Suprapubic skin (tissue), 4 donors: ENCODE results near the gene GJC1. TPM values are rescaled to one million over a fixed set of nuclear protein-coding genes. Genes with fewer than 3 reads are reported as not detected.
"Not testable (repeated sequence)": the region's sequence is repeated elsewhere in the genome, so short reads cannot be mapped to it uniquely, and the experiment has no call there.

Source experiments
- DNase-seq, 2 donors: peaks; one replicate each; pipeline ENCODE4 v3.0.0-alpha.2; 2019; ENCODE audit warnings: low spot score in 2 of 2
- H3K27ac ChIP-seq: fragments of 200-600 bp; sonication (generic); one replicate; pipeline ENCODE4 v1.5.1; 2019
- H3K27me3 ChIP-seq: fragments of 200-600 bp; sonication (generic); one replicate; pipeline ENCODE4 v1.5.1; 2019
- H3K36me3 ChIP-seq: fragments of 200-600 bp; sonication (generic); one replicate; pipeline ENCODE4 v1.5.1; 2019
- H3K4me1 ChIP-seq: fragments of 200-600 bp; sonication (generic); one replicate; pipeline ENCODE4 v1.5.1; 2019
- H3K4me3 ChIP-seq: fragments of 200-600 bp; sonication (generic); one replicate; pipeline ENCODE4 v1.5.1; 2019; ENCODE audit warnings: mild to moderate bottlenecking
- H3K9me3 ChIP-seq: fragments of 200-600 bp; sonication (generic); one replicate; pipeline ENCODE4 v1.5.1; 2019
- EP300 ChIP-seq: sonication (generic); formaldehyde crosslinking; IDR thresholded peaks from one replicate; pipeline ENCODE4 v1.6.1; 2017; ENCODE audit warnings: antibody characterized with exemption
- POLR2A ChIP-seq, 2 donors: fragments of 450-650 bp; IDR thresholded peaks; one replicate each; pipeline ENCODE4 v1.6.1; 2017; ENCODE audit warnings: antibody characterized with exemption in 2 of 2, mild to moderate bottlenecking in 2 of 2, moderate library complexity in 2 of 2
- POLR2AphosphoS5 ChIP-seq, 3 donors: sonication (generic); formaldehyde crosslinking; IDR thresholded peaks; one replicate each; pipeline ENCODE4 v1.6.1; 2017; ENCODE audit warnings: antibody characterized with exemption in 3 of 3
- WGBS: methylation state at CpG from one replicate; pipeline ENCODE4 v1.1.5; 2018; 5-methylcytosine and 5-hydroxymethylcytosine counted together
- total RNA-seq, 4 donors: library from RNA; depleted of rRNA; stranded (reverse); fragments of >200 nt; gene quantifications; one replicate each; pipeline ENCODE4 v1.1.0, GENCODE V29; 2016
- TF ChIP-seq, protein P1 (sequence below), 2 donors: fragments of 200-600 bp in 1 of 2; fragments of 450-650 bp in 1 of 2; sonication (generic) in 1 of 2; IDR thresholded peaks; one replicate each; pipeline ENCODE4 v1.5.1; 2016 to 2019; ENCODE audit warnings: antibody characterized with exemption in 2 of 2, mild to moderate bottlenecking in 1 of 2, moderate library complexity in 1 of 2

GJC1 gene
- total RNA-seq, 4 donors from 2014 or later, result 1.1 to 7.8 (median 1.9) TPM

DNA sequence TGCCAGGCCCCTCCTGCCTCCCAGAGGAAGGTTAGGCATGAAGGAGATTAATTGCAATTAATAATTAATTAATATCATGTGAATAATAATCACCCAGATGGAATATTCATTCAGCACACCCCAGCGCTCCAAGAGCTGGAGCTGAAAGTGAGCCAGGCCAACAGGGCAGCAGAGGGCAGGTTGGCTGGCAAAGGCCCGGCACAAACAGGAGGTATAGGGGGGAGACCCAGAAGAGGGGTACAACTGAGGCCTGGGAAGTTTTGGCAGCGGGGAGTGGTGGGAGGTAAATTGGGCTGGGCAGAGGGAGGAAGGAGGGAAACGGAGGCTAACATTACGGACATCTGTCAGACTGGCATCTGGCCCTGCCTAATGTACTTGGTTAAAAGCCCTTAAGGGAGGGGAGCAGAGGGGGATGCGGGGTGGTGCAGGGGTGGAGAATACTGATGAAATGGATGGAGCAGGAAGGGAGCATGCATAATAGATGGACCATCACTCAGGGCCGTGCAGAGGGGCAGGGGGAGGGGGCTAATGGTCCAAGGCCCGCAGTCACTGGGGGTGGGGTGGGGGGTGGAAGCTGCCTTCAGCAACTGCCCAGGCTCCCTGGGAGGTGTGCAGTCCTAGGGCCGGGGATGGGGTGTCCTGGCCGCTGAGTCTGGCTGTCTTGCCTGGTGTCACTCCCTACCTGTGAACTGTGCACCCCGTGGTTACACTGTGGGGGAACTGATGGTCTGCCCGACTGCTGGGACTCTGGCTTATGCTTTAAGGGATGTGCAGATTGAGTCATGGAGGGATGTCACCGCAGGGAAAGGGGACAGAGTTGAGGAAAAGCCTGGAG, 69.4 kb downstream of the GJC1 start:
- H3K9me3 ChIP-seq, result no peaks in the 10 kb centered on the region
- H3K4me1 ChIP-seq, result peaks cover 16% of the 10 kb centered on the region
- no peak overlapping the region for H3K4me3 ChIP-seq
- TF ChIP-seq POLR2AphosphoS5 (IDR thresholded peaks at IDR 0.05), result no peak
- peaks cover 43% of the 10 kb centered on the region for H3K27me3 ChIP-seq
- 70% methylated on average over 11 of the region's 13 CpGs for WGBS
- H3K36me3 ChIP-seq, result no peaks in the 10 kb centered on the region
- no peak overlapping the region for H3K27ac ChIP-seq
- DNase-seq, result no peak

DNA sequence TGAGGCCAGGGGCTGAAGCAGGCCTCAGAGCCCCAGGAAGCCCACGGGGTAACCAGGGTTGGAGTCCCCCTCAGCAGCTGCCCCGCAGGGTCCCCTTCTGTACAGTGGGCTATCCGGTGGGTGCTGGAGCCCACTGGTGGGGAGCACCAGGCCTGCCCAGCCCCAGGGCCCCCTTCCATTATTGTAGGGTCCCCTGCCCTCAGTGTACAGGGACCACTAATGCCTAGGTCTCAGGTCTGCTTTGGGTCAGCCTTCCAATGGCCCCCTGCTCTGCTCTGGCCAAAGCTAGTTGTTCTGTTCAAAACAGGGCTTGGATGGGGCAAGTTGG, 70.2 kb downstream of the GJC1 start:
- no peak for DNase-seq
- peaks cover 43% of the 10 kb centered on the region for H3K27me3 ChIP-seq
- no peak overlapping the region for H3K4me3 ChIP-seq
- H3K4me1 ChIP-seq, result peaks cover 16% of the 10 kb centered on the region
- H3K9me3 ChIP-seq, result no peaks in the 10 kb centered on the region
- H3K36me3 ChIP-seq, result no peaks in the 10 kb centered on the region
- no peak overlapping the region for H3K27ac ChIP-seq
- no peak for TF ChIP-seq POLR2AphosphoS5 (IDR thresholded peaks at IDR 0.05)
- TF ChIP-seq POLR2A (IDR thresholded peaks at IDR 0.05), result no peak
- TF ChIP-seq, protein P1, sequence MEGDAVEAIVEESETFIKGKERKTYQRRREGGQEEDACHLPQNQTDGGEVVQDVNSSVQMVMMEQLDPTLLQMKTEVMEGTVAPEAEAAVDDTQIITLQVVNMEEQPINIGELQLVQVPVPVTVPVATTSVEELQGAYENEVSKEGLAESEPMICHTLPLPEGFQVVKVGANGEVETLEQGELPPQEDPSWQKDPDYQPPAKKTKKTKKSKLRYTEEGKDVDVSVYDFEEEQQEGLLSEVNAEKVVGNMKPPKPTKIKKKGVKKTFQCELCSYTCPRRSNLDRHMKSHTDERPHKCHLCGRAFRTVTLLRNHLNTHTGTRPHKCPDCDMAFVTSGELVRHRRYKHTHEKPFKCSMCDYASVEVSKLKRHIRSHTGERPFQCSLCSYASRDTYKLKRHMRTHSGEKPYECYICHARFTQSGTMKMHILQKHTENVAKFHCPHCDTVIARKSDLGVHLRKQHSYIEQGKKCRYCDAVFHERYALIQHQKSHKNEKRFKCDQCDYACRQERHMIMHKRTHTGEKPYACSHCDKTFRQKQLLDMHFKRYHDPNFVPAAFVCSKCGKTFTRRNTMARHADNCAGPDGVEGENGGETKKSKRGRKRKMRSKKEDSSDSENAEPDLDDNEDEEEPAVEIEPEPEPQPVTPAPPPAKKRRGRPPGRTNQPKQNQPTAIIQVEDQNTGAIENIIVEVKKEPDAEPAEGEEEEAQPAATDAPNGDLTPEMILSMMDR (IDR thresholded peaks at IDR 0.05), result no peak
- no peak for TF ChIP-seq EP300
- WGBS, result no CpG with 5 or more reads among the region's 3 CpGs

DNA sequence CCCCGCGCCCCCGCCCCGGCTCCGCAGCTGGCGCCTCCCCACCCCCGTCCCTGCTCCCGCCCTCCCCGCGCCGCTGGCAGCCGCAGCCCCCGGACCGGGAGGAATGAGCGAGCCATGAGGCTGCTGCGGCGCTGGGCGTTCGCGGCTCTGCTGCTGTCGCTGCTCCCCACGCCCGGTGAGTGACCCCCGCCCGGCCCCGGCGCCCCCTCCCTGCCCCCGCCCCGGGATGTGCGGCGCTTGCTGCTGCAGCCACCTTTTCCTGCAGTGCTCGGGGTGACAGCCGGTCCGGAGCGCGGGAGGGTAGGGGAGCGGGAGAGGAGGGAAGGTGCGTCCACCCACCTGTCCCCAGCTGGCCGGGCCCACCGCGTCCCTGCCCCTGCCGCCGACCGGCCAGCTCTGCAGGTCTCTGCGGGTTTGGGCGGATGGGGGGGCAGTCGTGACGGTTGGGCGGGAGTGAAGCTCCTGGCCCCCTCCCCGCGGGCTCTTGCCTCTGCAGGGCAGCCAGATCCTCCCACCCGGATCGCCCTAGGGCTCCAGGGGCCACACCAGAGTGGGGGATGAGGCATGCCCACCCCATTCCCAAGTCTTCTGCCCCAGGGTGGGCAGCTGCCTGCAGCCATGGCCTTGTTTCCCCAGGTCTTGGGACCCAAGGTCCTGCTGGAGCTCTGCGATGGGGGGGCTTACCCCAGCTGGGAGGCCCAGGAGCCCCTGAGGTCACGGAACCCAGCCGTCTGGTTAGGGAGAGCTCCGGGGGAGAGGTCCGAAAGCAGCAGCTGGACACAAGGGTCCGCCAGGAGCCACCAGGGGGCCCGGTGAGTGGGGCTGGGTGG, 70.8 kb downstream of the GJC1 start:
- WGBS, result 11% methylated on average over 14 of the region's 60 CpGs
- peak overlapping the region; percentile 60 for H3K4me3 ChIP-seq
- H3K36me3 ChIP-seq, result no peaks in the 10 kb centered on the region
- no peak overlapping the region for H3K27ac ChIP-seq
- peaks cover 43% of the 10 kb centered on the region for H3K27me3 ChIP-seq
- TF ChIP-seq POLR2A (IDR thresholded peaks at IDR 0.05) (no peak), POLR2AphosphoS5 (IDR thresholded peaks at IDR 0.05) (no peak)
- peaks cover 16% of the 10 kb centered on the region for H3K4me1 ChIP-seq
- H3K9me3 ChIP-seq, result no peaks in the 10 kb centered on the region
- no peak for DNase-seq

DNA sequence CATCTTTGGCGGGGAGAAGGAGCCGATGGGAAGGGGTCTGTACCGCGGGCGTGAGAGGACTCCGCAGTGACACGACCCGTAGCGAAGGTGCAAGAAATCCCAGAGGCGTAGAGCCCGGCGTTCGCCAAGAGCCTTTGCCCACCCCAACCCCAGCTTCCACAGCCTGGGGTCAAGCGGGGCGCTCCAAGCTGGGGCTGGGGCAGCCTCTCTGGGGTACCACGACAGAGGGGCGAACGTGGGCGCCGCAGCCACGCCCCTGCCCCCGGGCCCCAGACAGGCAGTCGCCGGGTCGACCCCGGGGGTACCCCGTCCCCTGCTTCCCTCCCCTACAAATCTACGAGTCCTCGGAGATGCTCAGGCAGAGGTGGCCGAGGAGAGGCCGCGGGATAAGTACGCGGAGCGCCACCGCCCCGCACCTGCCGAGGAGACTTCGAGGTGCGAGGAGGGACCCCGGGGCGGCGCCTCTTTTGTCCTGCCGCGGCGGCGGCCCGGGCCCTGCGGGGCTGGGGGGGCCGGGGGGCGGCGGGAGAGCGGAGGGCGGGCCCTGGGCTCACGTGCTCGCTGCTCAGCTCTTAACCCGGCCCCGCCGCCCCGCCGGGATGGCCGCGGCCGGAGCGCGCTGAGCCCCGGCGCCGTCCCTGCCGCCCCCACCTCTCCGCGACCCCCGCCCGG, 71.5 kb downstream of the GJC1 start, which contains the start of gene ADAM11:
Gene ADAM11 (plus strand): TSS at position 575 of the 672 bp plus-strand sequence. CDS start 212 bp downstream, outside the sequence.
- peaks cover 43% of the 10 kb centered on the region for H3K27me3 ChIP-seq
- H3K36me3 ChIP-seq, result no peaks in the 10 kb centered on the region
- DNase-seq, result no peak
- 17% methylated on average over 13 of the region's 74 CpGs for WGBS
- H3K4me1 ChIP-seq, result peaks cover 16% of the 10 kb centered on the region
- H3K9me3 ChIP-seq, result no peaks in the 10 kb centered on the region
- peak within 1 kb of the TSS; percentile 60 for H3K4me3 ChIP-seq
- H3K27ac ChIP-seq, result no peak within 1 kb of the TSS
- no peak for TF ChIP-seq POLR2A (IDR thresholded peaks at IDR 0.05)
- TF ChIP-seq, protein P1 (IDR thresholded peaks at IDR 0.05), result no peak
- no peak for TF ChIP-seq POLR2AphosphoS5 (IDR thresholded peaks at IDR 0.05)
- TF ChIP-seq EP300, result no peak

DNA sequence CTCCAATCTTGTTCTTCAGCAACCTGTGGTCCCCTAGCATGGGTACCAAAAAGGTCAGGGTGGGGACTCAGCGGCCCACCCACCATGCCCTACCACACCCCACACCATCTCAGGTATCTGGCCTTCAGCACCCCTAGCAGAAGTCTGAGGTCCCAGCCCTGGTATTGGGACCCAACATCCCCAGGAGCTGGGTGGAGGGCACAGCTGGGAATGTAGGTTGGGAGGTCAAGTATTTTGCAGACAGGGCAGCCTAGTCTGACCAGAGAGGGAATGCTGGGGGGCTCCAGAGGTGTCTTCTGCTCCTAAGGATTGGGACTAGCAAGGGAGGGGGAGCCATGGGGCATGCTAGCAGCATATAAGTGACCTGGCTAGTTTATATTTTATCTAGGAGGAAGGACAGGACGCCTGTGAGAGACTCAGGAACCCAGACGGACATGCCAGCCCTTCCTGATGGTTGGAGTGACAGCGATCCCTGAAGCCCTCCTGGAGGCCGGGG, 72.1 kb downstream of the GJC1 start:
- H3K4me1 ChIP-seq, result peaks cover 16% of the 10 kb centered on the region
- no peak overlapping the region for H3K27ac ChIP-seq
- no peak for DNase-seq
- peak overlapping the region; percentile 60 for H3K4me3 ChIP-seq
- no peaks in the 10 kb centered on the region for H3K9me3 ChIP-seq
- TF ChIP-seq POLR2AphosphoS5 (IDR thresholded peaks at IDR 0.05), result no peak
- H3K27me3 ChIP-seq, result peaks cover 43% of the 10 kb centered on the region
- H3K36me3 ChIP-seq, result no peaks in the 10 kb centered on the region
- WGBS, result 62% methylated on average over 4 of the region's 5 CpGs

DNA sequence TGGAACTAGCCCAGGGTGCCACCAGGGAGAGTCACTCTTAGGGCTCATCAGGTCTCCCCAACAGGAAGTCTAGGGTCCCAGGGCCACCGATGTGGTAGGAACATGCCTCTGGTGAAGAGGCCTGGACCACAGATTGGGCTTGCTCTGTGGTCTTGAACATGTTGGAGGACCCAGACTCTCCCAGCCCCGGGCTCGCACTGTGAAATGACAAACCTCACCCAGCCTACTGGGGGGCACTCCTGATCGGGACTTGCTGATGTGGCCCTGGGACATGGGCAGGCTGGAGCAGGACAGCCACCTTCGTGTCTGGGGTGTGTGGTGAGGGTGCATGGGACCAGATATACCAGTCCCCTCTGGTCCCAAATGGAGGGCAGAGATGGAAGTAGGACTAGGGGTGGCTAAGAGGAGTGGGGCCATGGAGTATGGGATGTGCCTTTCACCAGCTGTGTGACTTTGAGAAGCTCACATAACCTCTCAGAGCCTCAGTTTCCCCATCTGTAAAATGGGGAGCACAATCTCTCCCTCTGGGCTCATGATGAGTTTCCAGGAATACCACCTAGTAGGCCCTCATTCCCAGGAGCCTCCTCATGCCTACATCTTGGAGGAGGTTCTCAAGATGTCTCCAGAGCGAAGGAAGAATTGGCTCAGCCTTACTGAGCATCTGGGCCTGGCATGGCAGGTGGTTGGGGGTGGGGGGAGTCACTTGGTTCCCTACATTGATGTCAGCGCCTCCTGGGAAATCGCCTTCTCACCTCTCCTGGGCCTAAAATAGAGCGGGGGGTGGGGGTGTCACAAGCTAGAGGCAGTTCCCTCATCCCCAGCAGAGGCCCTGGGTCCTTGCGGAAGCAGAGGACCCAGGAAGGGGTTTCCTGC, 72.8 kb downstream of the GJC1 start:
- no peak for DNase-seq
- Histone ChIP-seq H3K27ac (no peak overlapping the region), H3K4me1 (peaks cover 16% of the 10 kb centered on the region), H3K36me3 (no peaks in the 10 kb centered on the region), H3K4me3 (no peak overlapping the region), H3K27me3 (peaks cover 43% of the 10 kb centered on the region), H3K9me3 (no peaks in the 10 kb centered on the region)
- 57% methylated on average over 7 of the region's 10 CpGs for WGBS
- TF ChIP-seq, protein P1 (IDR thresholded peaks at IDR 0.05), result no peak
- TF ChIP-seq POLR2A (IDR thresholded peaks at IDR 0.05), result no peak
- no peak for TF ChIP-seq POLR2AphosphoS5 (IDR thresholded peaks at IDR 0.05)
- TF ChIP-seq EP300, result no peak

DNA sequence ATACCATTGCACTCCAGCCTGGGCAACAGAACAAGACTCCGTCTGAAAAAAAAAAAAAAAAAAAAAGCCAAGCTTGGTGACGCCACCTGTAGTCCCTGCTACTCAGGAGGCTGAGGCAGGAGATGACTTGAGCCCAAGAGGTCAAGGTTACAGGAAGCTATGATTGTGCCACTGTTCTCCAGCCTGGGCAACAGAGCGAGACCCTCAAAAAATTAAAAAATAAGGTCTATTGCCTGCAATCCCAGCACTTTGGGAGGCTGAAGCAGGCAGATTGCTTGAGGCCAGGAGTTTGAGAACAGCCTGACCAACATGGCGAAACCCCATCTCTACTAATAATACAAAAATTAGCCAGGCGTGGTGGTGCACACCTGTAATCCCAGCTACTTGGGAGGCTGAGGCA, 74.9 kb downstream of the GJC1 start:
- H3K4me1 ChIP-seq, result peaks cover 16% of the 10 kb centered on the region
- not testable (repeated sequence) for H3K27ac ChIP-seq, H3K4me3 ChIP-seq, H3K36me3 ChIP-seq, H3K9me3 ChIP-seq, DNase-seq
- 92% methylated on average over 5 of the region's 5 CpGs for WGBS
- peaks cover 28% of the 10 kb centered on the region for H3K27me3 ChIP-seq
